GM18867 (cell line): ENCODE results near the gene AFM.

Experiments
- ATAC-seq: cut with Tn5 transposase; IDR thresholded peaks from one replicate; pipeline ENCODE4 v1.9.1; 2021; ENCODE audit warnings: mild to moderate bottlenecking, moderate library complexity; ENCODE audit not compliant: unreplicated experiment

The AFM gene

DNA sequence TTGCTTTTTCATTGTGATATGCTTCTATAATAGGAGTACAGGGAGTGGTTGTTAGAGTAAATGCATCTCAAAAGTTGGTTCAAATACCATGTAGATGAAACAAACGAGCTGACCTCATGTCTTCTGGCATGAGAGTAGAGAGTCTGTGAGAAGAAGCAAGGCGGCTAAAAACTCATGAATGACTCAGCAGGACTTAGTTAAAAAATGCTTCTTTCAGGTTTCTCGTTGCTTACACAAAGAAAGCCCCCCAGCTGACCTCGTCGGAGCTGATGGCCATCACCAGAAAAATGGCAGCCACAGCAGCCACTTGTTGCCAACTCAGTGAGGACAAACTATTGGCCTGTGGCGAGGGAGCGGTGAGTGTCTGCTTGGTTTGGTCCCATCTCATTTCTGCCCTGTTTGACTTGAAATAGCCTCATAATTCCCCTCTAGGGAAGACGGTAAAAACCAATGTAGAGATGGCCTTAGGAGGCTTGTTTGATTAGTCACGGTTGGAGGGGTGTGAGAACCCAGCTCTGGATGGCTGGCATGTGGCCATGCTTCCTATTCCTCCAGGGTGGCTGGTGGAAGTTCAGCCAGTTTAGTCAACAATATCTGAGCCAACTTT, 31.0 kb upstream of the AFM start:
- no peak for ATAC-seq

DNA sequence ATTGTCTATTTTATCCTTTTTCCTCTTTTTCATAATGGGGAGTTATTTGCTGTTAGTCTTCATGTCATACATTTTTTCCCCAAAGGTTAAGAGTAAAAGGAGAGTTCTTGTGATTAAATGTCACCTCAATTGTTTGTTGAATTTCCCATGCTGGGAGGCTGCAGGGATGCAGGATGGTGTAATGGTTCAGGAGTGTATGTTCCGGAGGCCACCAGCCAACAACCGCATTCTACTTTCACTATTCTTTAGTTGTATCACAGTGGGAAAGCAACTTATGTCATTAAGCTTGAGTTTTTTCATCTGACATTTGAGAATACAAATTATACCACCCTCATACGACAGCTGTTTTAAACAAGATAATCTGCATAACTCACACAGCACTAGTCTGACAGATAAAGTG, 30.1 kb upstream of the AFM start:
- no peak for ATAC-seq

GRCh38 chr4:73451981-73452747, 29.4 kb upstream of the AFM start:
- no peak for ATAC-seq

DNA sequence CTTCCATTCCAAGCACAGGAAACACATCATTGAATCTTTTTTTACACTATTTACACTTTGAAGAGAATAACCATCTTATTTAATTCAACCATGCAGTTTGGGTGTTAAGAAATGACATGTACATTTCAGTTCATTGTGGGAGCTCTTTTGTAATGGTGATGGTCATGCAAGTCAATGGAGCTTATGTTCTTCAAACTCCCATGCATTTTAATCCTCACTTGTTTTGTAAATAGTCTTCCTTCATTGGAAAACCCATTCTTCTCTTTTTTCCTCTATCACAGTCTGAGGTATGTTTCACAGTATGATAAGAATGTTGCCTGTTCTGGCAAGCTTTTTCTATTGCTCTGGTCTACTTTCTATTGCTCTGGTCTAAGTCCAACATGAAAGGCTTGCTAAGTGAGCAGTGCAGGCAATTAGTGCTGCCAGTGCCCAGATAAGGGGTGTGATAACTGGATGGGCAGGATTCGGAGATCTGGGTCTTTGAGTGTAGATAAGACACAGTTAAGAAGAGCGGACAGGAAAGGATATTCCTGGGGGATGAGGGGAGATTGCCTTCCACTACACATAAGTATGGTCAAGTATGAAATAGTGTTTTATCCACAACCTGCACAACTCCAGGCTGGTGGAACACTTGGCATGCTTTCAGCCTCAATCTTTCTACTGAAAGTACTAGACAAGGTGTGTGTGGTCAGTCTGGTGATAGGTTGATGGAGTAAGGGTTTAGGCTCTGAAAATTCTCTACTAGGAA, 28.4 kb upstream of the AFM start:
- no peak for ATAC-seq

- no peak for ATAC-seq
These were observed 27.9 kb upstream of the AFM start for GRCh38 chr4:73453701-73454005.

DNA sequence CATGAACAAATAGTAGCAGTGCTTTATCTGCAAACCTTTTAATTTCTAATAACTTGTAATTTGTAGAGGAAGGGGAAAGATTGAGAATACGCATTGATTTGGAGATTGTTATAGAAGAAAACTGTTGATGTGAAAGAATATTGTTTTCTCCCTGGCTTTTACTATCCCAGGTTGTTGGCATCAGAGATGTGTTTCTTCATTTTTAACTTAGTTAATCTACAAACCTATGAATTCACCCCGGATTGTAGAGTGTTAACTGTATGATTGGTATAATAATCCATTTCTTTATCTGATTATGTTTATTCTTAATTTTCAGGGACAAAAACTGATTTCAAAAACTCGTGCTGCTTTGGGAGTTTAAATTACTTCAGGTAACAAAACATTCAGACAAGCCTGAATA, 26.6 kb upstream of the AFM start:
- ATAC-seq, result no peak

- no peak for ATAC-seq
These were observed 25.1 kb upstream of the AFM start for GRCh38 chr4:73456177-73457022.

DNA sequence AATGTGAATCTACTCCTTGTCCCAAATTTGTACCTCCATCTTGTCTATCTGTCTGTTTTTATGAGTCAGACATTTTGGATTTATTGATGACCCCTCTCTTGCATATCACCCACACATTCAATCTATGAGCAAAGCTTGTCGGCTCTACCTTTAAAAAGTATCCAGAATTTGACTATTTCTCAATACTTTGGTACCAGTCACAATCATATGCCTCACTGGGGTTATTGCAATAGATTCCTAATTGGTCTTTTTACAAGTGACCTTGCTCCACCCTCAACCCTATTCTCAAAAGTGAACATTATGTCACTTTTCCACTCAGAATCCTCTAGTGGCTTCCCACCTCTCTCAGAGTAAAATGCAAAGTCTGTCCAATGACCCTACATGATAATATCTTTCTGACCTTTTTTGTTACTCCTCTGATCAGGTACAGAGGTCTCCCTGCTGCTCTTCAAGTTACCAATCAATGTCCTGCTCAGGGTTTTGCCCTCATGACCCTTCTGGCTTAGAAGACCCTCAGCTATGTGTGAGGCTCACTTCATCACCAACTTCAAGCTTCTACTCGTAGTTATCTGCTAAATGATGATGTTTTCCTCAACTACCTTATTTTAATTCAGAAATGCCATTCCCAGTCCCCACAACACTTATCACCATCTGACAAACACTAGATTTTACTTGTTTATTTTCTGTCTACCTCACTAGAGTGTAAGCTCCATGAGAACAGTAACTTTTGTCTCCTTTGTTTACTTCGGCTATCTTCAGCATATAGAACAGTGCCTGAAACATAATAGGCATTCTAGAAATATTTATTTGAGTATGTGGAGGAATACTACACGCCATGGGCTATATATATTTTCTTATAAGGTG, 23.1 kb upstream of the AFM start:
- ATAC-seq, result no peak

- ATAC-seq, result no peak
These were observed 22.5 kb upstream of the AFM start for GRCh38 chr4:73459048-73459421.

GRCh38 chr4:73460913-73461522, 20.5 kb upstream of the AFM start:
- ATAC-seq, result no peak

DNA sequence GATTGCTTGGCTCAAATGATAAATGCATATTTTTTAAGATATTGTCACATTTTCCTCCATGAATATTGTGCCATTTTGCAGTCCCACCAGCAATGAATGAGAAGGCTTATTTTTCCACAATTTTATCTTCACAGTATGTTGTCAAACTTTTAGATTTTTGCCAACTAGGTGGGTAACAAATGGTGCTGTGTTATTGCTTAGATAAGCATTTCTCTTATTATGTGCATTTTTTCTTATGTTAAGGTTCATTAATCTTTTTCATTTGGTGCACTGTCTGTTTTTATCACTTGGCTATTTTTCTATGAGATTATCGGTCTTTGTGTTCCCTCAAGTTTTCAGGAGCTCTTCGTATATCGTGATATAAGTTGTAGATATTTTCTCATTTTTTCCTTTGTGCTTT, 13.4 kb upstream of the AFM start:
- no peak for ATAC-seq

DNA sequence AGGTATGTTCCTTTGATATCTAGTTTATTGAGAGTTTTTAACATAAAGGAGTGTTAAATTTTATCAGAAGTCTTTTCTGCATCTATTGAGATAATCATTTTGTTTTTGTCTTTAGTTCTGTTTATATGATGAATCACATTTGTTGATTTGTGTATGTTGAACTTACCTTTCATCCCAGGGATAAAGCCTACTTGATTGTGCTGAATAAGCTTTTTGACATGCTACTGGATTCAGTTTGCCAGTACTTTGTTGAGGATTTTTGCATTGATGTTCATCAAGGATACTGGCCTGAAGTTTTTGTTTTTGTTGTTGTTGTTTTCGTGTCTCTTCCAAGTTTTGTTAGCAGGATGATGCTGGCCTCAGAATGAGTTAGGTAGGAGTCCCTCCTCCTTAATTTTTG, 10.8 kb upstream of the AFM start:
- ATAC-seq, result no peak

DNA sequence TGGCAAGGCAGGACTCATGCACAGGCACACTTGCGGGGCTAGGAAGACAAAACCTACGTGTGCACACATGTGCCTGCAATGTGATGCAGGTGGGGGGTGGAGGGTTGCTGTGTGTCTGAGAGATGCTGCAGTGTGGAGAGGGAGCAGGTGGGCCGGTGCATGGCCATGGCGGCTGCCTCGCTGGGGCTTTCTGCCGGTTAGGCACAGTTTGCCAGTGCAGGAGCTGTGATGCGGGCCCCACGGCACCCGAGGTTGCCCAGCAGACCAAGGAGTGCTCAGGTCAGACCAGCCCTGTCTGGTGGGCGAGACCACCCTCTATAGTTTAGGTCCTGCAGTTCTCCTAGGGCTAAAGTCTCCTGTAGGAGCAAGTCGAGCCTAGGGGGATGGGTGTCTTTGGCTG, 4.4 kb upstream of the AFM start:
- ATAC-seq, result no peak

GRCh38 chr4:73479323-73479722, 2.2 kb upstream of the AFM start:
- ATAC-seq, result no peak

GRCh38 chr4:73485085-73485484, 3.5 kb downstream of the AFM start:
- ATAC-seq, result no peak

GRCh38 chr4:73485596-73485995, 4.1 kb downstream of the AFM start:
- no peak for ATAC-seq

- ATAC-seq, result no peak
These were observed 5.0 kb downstream of the AFM start for GRCh38 chr4:73486497-73486896.

- ATAC-seq, result no peak
These were observed 5.7 kb downstream of the AFM start for GRCh38 chr4:73487233-73487632.

GRCh38 chr4:73499996-73500765, 18.6 kb downstream of the AFM start:
- no peak for ATAC-seq
